ENCODE measurements around the gene USP9Y. TPM values are rescaled to one million over a fixed set of nuclear protein-coding genes. Genes with fewer than 3 reads are reported as not detected.

Gene USP9Y
- polyA plus RNA-seq, 1 donor from 2014 or later = 164 TPM

DNA sequence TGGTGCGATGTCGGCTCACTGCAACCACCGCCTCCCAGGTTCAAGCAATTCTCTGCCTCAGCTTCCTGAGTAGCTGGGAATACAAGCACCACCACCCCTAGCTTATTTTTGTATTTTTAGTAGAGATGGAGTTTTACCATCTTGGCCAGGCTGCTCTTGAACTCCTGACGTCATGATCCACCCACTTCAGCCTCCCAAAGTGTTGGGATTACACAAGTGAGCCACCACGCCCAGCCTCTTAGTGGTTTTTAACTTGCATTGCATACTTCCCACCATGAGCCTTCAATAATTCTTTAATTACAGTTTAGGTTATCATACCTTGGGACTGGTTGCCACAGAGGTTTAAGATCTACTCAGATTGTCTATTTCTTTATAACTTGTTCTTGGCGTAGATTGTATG is 14.3 kb downstream of the USP9Y start:
- Histone ChIP-seq H3K27me3 (ENCODE audit: insufficient read depth, low read depth, low read length) (no peaks in the 10 kb centered on the region), H3F3A (ENCODE audit: insufficient read depth, low read length, poor library complexity, severe bottlenecking) (no peaks in the 10 kb centered on the region), H3K4me2 (ENCODE audit: low read length) (no peak overlapping the region), H4K20me1 (ENCODE audit: insufficient read depth) (no peaks in the 10 kb centered on the region), H3K27ac (ENCODE audit: low read length) (no peak overlapping the region), H2AFZ (ENCODE audit: low read depth, low read length) (no peak overlapping the region), H3K79me2 (replicated peaks; ENCODE audit: insufficient read depth, low read length) (no peaks in the 10 kb centered on the region), H3K36me3 (ENCODE audit: insufficient read depth, low read length) (no peaks in the 10 kb centered on the region), H3K9me2 (ENCODE audit: insufficient read depth, low read length) (no peaks in the 10 kb centered on the region), H3K9me3 (ENCODE audit: low read length) (no peaks in the 10 kb centered on the region), H3K9ac (ENCODE audit: low read length) (no peak overlapping the region), H3K4me3 (ENCODE audit: low read length) (no peak overlapping the region)
- TF ChIP-seq EZH2 (IDR thresholded peaks at IDR 0.05; ENCODE audit: borderline replicate concordance, insufficient read depth, low read length, poor library complexity, severe bottlenecking) (no peak), MXI1 (conservative IDR thresholded peaks at IDR 0.05; ENCODE audit: poor library complexity, severe bottlenecking) (no peak), EP300 (conservative IDR thresholded peaks at IDR 0.05; ENCODE audit: poor library complexity, severe bottlenecking) (no peak), CTCF (IDR thresholded peaks at IDR 0.05; ENCODE audit: poor library complexity, severe bottlenecking) (no peak), SMC3 (conservative IDR thresholded peaks at IDR 0.05; ENCODE audit: poor library complexity) (no peak), RAD21 (conservative IDR thresholded peaks at IDR 0.05) (no peak), POLR2AphosphoS5 (IDR thresholded peaks at IDR 0.05) (no peak), TAF1 (IDR thresholded peaks at IDR 0.05; ENCODE audit: low read depth) (no peak)
- TF ChIP-seq, protein P1, sequence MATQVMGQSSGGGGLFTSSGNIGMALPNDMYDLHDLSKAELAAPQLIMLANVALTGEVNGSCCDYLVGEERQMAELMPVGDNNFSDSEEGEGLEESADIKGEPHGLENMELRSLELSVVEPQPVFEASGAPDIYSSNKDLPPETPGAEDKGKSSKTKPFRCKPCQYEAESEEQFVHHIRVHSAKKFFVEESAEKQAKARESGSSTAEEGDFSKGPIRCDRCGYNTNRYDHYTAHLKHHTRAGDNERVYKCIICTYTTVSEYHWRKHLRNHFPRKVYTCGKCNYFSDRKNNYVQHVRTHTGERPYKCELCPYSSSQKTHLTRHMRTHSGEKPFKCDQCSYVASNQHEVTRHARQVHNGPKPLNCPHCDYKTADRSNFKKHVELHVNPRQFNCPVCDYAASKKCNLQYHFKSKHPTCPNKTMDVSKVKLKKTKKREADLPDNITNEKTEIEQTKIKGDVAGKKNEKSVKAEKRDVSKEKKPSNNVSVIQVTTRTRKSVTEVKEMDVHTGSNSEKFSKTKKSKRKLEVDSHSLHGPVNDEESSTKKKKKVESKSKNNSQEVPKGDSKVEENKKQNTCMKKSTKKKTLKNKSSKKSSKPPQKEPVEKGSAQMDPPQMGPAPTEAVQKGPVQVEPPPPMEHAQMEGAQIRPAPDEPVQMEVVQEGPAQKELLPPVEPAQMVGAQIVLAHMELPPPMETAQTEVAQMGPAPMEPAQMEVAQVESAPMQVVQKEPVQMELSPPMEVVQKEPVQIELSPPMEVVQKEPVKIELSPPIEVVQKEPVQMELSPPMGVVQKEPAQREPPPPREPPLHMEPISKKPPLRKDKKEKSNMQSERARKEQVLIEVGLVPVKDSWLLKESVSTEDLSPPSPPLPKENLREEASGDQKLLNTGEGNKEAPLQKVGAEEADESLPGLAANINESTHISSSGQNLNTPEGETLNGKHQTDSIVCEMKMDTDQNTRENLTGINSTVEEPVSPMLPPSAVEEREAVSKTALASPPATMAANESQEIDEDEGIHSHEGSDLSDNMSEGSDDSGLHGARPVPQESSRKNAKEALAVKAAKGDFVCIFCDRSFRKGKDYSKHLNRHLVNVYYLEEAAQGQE (IDR thresholded peaks at IDR 0.05; ENCODE audit: borderline replicate concordance) = no peak

- H3K4me2 ChIP-seq (ENCODE audit: low read length) = no peak overlapping the region
- no peaks in the 10 kb centered on the region for H3K36me3 ChIP-seq (ENCODE audit: insufficient read depth, low read length)
- no peaks in the 10 kb centered on the region for H4K20me1 ChIP-seq (ENCODE audit: insufficient read depth)
- H3K79me2 ChIP-seq (replicated peaks; ENCODE audit: insufficient read depth, low read length) = no peaks in the 10 kb centered on the region
- H3K27me3 ChIP-seq (ENCODE audit: insufficient read depth, low read depth, low read length) = no peaks in the 10 kb centered on the region
- no peak overlapping the region for H3K4me3 ChIP-seq (ENCODE audit: low read length)
- no peak for TF ChIP-seq EZH2 (IDR thresholded peaks at IDR 0.05; ENCODE audit: borderline replicate concordance, insufficient read depth, low read length, poor library complexity, severe bottlenecking)
- no peak for TF ChIP-seq RAD21 (conservative IDR thresholded peaks at IDR 0.05)
- no peak for TF ChIP-seq POLR2AphosphoS5 (IDR thresholded peaks at IDR 0.05)
- TF ChIP-seq MXI1 (conservative IDR thresholded peaks at IDR 0.05; ENCODE audit: poor library complexity, severe bottlenecking) = no peak
- no peaks in the 10 kb centered on the region for H3K9me2 ChIP-seq (ENCODE audit: insufficient read depth, low read length)
- no peaks in the 10 kb centered on the region for H3F3A ChIP-seq (ENCODE audit: insufficient read depth, low read length, poor library complexity, severe bottlenecking)
- no peak overlapping the region for H3K9ac ChIP-seq (ENCODE audit: low read length)
- no peak overlapping the region for H3K27ac ChIP-seq (ENCODE audit: low read length)
- H2AFZ ChIP-seq (ENCODE audit: low read depth, low read length) = no peak overlapping the region
- H3K9me3 ChIP-seq (ENCODE audit: low read length) = no peaks in the 10 kb centered on the region
Measured at GRCh38 chrY:12729746-12730145, 28.7 kb downstream of the USP9Y start.
